HG02588 (cell line): ENCODE measurements around the gene SERPINA9.
"Not testable (repeated sequence)": the region's sequence is repeated elsewhere in the genome, so short reads cannot be mapped to it uniquely, and the experiment has no call there.

Experiments
- ATAC-seq: cut with Tn5 transposase; IDR thresholded peaks from one replicate; pipeline ENCODE4 v1.9.1; 2021; ENCODE audit warnings: mild to moderate bottlenecking, moderate library complexity; ENCODE audit not compliant: unreplicated experiment

SERPINA9 gene

GRCh38 chr14:94476023-94476422 lies at the start of gene SERPINA9:
Gene SERPINA9, minus strand, starts transcription at chr14:94476197. Its CDS starts 6,357 bp downstream, at chr14:94469840.
- no peak for ATAC-seq

DNA sequence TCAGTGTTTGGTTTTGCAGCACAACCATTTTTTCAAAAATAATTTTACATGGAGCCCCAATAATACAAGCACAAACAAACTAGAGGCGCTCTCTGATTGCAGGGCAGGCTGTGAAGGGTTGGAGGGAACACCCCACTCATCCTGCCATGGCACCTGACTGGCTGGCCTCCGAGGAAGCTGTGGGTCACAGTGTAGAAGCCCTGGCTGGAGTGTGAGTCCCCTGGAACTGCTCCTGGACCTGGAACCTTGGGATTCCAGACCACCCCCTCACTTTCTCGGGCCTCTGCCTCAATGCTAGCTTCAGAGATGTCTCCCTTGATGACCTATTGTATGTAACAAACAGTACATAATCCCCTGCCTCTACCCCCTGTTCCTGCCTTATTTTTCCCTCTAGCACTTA lies 48.1 kb upstream of the SERPINA9 start:
- no peak for ATAC-seq

DNA sequence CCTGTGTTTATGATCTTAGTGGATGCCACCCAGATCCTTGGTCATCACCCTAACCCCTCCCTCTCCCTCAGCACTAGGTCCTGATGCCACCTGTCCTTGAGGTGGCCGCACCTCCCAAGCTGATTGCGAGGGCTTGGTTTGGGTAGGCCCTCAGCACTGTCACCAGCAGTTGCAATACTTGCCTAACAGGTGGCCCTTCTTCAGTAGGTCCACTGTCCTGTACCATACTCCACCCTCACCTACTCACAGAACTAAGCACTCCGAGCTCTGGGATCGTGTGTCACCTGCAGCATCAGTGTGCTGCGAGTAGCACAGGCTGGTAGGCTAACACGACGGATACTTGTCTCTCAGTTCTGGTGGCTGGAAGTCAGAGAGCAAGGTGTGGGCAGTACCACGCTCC lies 47.3 kb upstream of the SERPINA9 start:
- no peak for ATAC-seq

DNA sequence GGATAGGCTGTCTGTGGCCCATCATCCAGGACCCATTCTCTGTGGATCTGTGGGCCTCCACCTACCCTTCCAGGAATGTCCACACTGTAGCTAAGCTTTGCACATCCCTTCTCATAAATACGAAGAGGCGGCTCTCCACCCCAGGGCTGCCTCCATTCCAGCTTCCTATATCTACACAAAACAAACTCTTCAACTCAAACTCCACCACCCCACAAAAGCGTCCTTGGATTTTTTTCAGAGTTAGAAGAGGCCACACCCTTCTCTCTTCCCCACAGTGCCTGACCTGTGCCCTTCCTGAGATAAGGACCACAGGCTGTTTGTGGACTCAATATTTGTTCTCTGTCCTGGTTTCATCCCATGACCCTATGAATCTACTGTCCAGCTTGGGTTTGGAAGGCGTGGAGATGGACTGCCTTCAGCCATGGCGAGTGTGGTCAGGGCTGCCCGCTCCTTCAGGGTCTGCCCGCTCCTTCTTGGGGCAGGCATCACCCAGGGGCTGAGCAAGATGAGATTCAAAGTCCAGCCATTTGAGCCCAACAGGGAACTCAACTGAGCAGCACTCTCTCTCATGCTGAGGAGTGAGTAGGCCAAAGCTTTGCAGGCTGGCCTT lies 46.2 kb upstream of the SERPINA9 start:
- ATAC-seq = no peak

DNA sequence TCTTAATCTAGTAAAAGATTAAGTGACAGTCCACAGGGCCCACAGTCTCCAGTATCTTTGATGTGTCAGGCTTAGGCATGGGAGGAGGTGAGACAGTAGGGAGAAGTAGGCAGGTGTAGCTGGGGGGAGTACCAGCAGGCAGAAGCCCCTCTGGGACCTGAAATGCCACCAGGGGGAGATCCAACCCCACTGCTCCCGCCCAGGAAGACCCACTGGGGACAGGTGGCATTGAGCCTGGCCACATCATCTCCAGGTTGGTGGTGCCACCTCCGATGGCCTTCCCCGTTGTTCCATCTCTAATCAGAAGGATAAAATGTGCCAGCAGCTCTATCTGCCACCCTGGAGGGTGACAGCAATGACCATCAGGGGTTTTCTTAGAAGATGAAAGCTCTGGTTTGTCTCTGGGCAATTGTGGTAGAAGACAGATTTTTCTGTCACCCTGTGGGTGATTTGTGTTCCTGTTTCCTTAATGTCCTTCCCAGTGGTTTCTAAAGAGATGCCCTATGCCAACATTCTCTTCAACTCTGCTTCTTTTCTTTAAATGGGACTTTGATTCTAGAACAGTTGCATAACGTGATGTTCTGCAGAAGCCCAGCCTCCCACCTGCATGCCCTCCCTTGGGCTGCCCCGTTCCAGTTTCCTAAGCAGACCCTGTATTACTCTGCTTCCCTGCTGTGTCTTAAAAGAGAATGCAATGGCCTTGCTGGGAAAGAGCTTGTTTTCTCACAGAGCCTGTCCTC lies 45.5 kb upstream of the SERPINA9 start:
- no peak for ATAC-seq

- no peak for ATAC-seq
Observed at GRCh38 chr14:94517641-94518257, 41.8 kb upstream of the SERPINA9 start.

DNA sequence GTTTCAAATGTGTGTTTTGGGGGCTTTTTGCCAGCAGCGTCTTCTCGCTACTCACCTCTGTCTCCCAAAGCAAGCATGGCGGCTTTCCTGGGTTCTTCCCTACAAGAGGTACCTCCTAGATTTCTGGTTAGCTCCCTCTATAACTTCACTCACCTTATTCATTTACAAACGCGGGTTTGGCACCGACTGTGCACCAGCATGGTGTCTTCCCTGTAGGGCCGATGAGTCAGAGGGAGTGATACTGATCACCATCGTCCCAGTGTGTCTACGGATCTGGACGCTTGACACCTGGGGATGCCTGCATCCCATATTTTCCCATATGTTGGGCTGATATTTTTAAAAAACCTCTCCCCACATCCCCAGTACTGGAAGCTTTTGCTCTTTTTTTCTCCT lies 41.2 kb upstream of the SERPINA9 start:
- ATAC-seq = no peak

DNA sequence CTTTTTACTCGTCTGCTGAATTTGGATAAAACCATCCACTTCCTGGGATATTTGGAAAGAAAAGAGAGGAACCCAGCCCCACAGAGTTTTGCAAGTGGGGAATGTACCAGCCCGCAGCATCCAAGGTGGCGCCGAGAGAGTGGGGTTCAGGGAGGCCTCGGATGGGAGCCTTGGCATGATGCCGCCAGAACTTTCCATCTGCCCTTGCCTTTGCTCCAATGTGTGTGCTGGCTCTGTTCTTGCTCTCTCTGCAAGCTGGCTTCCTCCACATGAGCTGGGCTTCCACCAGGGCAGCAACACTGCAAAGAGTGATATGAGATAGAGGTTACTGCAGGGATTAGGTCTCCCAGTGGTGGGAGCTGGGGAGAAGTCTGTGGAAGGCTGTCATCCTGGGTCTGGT lies 39.9 kb upstream of the SERPINA9 start:
- ATAC-seq = no peak

- no peak for ATAC-seq
Observed at GRCh38 chr14:94515426-94515825, 39.4 kb upstream of the SERPINA9 start.

DNA sequence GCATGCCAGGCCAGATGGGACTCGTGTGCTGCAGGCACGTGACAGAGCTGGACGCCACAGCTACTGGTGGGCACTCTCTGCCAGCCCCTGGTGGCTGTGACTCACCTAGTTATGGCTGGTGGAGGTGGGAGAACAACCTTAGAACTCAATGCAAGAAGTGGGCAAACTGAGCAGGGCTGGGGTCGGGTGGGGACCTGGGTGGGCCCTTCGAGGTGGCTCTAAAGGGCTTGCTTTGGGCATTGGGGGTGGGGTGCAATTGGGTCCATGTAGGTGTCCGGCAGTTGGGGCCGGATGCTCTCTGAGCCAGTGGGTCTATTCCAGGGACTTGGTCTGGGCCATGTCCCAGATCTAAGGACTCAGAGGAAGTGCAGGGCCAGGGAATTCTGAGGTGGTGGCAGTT lies 38.4 kb upstream of the SERPINA9 start:
- no peak for ATAC-seq

DNA sequence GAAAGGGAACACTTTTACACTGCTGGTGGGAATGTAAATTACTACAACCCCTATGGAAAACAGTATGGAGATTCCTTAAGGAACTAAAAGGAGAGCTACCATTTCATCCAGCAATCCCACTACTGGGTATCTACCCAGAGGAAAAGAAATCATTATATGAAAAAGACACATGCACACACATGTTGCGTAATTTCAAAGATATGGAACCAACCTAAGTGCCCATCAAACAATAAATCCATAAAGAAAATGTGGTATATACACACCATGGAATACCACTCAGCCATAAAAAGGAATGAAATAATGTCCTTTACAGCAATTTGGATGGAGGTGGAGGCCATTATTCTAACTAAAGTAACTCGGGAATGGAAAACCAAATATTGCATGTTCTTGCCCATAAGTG lies 34.5 kb upstream of the SERPINA9 start:
- not testable (repeated sequence) for ATAC-seq

- no peak for ATAC-seq
Observed at GRCh38 chr14:94509356-94509755, 33.4 kb upstream of the SERPINA9 start, which contains the start of gene SERPINA12. Gene SERPINA12, minus strand, starts transcription at chr14:94509469. Its CDS starts 11,072 bp downstream, at chr14:94498397.

DNA sequence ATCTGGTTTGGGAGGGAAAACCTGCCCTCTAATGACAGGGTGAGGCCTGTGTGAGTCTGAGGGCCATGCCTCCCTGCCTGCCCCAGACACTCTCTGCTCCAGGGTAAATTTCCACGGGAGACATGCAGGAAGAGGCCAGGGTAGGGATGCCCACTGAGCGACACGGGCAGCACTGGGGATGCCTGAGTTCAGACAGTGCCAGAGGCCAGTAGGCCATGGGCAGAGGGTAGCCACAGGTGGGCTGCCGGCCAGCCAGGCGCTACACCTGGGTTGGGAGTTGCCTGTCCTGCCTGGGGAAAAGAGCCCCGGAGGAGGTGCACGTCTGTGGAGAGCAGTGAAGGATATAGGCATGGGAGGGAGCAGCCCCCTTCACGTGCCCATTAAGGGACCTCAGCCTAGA lies 29.6 kb upstream of the SERPINA9 start:
- ATAC-seq = no peak

- ATAC-seq = no peak
Observed at GRCh38 chr14:94505206-94505605, 29.2 kb upstream of the SERPINA9 start.

DNA sequence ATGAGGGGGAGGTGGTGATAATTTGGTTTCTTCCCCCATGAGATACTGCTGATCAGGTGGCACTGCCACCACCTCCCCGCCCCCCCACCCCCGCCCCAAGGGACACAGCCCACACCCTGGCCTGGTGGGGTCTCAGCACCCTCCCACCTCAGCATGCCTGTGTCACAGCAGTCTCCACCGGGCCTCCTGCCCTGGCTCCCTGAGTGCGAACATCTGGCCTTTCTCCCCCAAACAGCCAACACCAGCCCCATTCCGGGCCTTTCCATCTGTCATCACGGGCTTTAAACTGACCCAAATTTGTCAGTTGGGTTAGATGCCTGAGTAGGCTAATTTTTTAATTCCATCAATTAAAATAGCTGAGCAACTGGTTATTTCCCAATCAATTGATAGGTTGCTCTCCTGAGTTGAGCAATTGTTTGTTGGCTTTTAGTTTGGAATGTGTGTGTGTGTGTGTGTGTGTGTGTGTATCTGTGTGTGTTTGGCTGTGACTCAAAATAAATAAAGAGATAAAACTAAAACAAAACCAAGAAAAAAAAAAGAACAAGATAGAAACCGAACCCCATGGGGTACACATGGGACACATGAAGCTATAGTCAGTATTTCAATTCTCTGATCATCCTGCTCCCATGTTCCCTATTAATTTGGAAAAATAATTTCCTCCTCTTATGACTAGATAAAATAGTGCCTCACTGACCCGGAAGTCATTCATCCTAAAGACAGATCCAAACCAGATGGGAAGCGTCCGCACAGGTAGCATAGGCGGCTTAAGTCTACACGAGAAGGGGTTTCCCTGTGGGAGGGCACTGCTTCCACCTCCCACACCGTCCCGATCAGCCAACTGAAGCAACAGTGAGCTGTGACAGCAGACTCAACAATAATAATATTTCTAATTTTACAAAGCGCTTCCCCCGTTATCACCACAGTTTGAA lies 25.9 kb upstream of the SERPINA9 start:
- no peak for ATAC-seq

GRCh38 chr14:94500264-94500663 lies 24.3 kb upstream of the SERPINA9 start:
- no peak for ATAC-seq

- no peak for ATAC-seq
Observed at GRCh38 chr14:94499673-94500072, 23.7 kb upstream of the SERPINA9 start.

GRCh38 chr14:94498215-94498614 lies 22.2 kb upstream of the SERPINA9 start:
- ATAC-seq = no peak

GRCh38 chr14:94494085-94494484 lies 18.1 kb upstream of the SERPINA9 start:
- no peak for ATAC-seq

DNA sequence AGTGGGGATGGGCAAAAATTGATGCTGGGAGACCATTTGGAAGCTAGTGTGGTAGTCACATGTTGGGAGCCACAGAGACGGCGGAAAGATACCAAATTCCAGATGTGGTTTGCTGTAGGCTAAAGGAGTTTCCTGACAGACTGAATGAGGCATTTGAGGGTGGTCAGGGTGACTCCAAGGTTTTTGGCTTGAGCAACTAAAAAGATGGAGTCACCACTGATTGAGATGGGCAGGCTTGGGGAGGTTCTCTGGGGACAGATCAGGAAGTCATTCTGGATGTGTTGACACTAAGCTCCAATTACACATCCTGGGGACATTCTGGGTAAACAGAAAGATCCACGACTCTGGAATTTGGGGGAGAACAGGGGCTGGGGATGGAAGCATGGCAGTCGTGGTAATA lies 15.5 kb upstream of the SERPINA9 start:
- no peak for ATAC-seq

DNA sequence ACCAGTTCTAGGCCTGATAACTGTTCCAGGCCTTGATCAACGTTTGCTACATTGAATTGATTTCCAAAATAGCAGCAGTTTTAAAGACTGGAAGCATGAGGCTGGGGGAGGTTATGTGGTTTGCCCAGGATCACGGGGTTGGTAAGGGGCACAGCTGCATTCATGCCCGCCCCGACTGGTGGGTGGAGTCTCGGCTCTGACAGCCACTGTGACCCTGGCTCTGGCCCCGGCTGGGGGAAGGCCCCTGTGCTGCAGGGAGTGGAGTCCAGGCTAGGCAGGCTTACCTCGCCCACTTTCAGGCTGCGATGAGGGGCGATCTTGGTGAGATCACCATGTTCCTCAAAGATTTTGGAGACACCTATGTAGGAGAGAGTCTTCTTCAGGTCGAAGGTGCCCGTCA lies 13.3 kb upstream of the SERPINA9 start:
- ATAC-seq = no peak
